Gastrocnemius medialis (tissue), 4 donors: ENCODE data around the gene PPP2R2C.

Experiments
- CTCF ChIP-seq, 5 experiments: fragments of 450-650 bp in 3 of 5; fragments of 200-600 bp in 2 of 5; sonication (generic) in 2 of 5; IDR thresholded peaks in 4 of 5; conservative IDR thresholded peaks in 1 of 5; 1 replicate in 4 of 5; 2 replicates in 1 of 5; pipeline ENCODE4 v1.5.1; 2016 to 2019; ENCODE audit warnings: antibody characterized with exemption in 5 of 5, mild to moderate bottlenecking in 3 of 5, moderate library complexity in 3 of 5
- POLR2A ChIP-seq, 2 donors: fragments of 450-650 bp; IDR thresholded peaks; one replicate each; pipeline ENCODE4 v1.6.1; 2017; ENCODE audit warnings: antibody characterized with exemption in 2 of 2, mild to moderate bottlenecking in 2 of 2, moderate library complexity in 2 of 2

- TF ChIP-seq CTCF (IDR thresholded peaks at IDR 0.05 in 4 of 5, conservative IDR thresholded peaks at IDR 0.05 in 1 of 5) (no peak), POLR2A (IDR thresholded peaks at IDR 0.05) (no peak)
Observed at GRCh38 chr4:6419452-6420028, 52.9 kb downstream of the PPP2R2C start.
